Germinal center (tissue), 1 donor: Measurements from ENCODE around the gene VPS25.

Source experiments
- DNase-seq: peaks from one replicate; pipeline ENCODE4 v3.0.0; 2012; ENCODE audit warnings: mixed read lengths, low spot score

The VPS25 gene

DNA sequence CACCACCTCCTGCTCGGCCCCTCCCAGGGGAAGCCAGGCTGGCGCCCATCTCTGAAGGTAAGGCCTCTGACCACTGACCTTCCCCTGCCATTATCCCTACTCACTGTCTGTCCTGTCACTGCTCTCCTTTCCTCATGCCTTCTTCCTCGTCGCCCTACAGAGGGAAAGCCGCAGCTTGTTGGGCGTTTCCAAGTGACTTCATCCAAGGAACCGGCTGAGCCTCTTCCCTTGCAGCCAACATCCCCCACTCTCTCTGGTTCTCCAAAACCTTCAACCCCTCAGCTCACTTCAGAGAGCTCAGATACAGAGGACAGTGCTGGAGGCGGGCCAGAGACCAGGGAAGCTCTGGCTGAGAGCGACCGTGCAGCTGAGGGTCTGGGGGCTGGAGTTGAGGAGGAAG is 22.2 kb downstream of the VPS25 start:
- no peak for DNase-seq

DNA sequence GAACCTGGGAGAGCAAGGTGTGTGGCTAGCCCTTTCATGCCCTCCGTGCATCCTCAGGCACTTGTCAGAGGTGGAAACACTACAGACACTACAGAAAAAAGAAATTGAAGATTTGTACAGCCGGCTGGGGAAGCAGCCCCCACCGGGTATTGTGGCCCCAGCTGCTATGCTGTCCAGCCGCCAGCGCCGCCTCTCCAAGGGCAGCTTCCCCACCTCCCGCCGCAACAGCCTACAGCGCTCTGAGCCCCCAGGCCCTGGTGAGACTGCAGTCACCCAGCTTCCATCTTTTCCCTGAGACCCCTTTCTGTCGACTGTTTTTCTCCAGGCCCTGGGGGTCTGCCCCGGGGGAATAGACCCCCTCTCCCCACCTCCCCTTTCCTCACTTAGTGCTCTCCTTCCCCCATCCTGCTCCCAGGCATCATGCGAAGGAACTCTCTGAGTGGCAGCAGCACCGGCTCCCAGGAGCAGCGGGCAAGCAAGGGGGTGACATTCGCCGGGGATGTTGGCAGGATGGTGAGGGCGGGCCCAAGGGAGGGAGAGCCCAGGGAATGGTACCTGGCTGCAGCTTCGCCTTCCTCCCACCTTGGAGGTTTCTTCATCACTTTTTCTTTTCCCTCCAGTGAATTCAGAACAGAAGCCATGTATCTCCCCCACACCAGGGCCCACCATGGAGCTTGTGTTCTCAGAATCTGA is 23.0 kb downstream of the VPS25 start:
- no peak for DNase-seq

DNA sequence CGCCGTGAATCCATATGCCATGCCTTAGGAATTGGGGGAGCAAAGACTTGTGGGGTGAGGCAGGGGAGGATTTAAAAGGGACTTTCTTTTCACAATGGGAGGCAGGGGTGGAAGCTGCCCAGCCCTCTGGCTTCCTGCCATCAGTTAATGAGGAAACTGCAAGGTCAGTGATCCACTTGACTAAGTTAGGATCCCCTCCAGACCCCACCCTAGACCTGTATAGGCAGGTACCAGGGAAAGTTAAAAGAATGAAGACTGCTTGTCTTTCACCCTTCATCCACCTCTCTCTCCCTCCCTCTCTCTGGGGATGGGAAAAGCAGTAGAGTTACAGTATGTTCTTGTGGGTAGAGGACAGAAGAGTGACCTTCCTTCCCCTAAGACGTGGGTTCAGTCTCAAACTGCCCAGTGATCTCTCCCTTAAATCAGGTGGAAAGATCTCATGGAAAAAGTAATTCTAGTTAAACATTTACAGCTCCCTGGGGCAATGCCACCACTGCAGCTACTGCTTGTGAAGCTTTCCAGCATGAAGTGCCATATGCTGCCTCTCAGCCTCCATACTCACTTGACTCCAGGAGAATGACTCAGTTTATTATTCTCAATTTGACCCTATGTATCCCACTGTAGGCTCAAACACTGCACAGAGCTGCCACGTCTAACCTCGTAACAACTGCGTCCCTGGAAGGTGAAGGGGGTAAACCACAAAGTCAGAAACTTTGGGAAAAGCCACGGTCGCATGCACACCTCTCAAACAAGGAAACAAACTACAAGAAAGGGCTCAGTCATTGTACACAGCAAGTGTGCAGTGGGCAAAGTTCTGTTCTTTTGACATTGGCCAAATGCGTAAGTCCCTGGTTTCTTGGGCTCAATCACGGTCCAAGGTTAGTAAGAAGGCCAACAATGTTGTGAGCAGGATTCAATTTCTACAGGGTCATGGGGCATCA is 24.1 kb downstream of the VPS25 start:
- DNase-seq, result no peak

DNA sequence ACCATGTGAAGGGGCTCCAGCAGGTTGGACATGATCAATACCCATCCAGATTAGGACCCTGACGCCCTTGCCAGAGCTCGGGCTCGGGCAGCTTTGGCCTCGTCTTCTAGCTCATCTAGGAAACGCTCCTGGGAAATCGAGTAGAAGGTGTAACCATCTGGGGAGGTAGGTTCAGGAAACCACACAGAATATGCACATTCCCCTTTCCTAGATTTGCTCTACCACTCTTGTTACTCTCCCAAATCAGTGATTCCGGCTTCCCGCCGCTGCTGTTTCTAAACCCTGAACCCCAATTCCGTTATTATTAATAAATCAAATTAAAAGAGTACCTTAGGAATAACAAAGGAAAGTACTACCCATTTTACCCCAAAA is 24.7 kb downstream of the VPS25 start:
- DNase-seq, result no peak

DNA sequence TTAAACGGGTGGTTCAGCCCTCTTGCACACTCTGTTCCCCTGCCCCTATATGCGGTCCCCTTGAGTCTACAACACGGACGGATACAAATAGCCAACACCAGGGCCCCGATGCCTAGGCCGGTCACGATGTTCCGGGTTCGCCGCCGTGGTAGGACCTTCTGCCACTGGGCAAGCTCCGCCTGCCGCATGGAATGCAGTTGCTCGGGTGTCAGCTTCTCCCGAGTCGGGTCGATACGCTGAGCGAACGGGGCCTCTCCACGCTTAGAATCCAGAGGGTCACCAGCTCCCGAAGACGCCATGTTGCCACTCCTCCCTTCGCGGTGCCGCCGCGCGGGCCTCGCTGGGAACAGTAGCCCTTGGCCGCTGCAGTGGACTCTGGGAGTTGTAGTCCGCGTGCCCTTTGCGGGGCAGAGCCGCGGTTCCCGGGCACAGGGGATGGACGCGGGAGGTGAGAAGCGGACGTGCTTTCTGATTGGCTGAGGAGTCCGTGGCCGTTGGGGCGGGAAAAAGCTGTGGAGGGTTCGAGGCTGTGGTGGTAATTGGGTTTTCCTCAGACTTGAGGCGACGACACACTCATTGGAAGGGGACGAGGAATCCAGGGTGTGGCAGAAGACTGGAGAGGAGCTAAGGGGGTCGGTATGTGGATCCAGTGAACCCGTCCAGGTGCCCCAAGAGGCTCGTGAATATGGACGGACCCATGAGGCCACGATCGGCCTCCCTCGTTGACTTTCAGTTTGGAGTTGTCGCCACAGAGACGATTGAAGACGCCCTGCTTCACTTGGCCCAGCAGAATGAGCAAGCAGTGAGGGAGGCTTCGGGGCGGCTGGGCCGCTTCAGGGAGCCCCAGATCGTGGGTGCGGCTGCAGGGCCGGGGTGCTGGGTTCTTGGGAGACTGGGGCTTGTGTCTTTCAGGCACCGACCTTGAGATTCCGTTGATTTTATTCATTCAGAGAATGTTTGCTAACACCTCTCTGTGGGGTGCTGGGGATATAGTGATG is 25.4 kb downstream of the VPS25 start, which contains the start of the genes CNTD1 and COA3:
TSS of gene CNTD1 (plus strand) at position 479 of the 998 bp plus-strand sequence. CDS start at position 686, 207 bp downstream.
TSS of gene COA3 (minus strand) at position 322 of the 998 bp plus-strand sequence. CDS start at position 299, 23 bp downstream.
- DNase-seq, result peak; percentile 79

DNA sequence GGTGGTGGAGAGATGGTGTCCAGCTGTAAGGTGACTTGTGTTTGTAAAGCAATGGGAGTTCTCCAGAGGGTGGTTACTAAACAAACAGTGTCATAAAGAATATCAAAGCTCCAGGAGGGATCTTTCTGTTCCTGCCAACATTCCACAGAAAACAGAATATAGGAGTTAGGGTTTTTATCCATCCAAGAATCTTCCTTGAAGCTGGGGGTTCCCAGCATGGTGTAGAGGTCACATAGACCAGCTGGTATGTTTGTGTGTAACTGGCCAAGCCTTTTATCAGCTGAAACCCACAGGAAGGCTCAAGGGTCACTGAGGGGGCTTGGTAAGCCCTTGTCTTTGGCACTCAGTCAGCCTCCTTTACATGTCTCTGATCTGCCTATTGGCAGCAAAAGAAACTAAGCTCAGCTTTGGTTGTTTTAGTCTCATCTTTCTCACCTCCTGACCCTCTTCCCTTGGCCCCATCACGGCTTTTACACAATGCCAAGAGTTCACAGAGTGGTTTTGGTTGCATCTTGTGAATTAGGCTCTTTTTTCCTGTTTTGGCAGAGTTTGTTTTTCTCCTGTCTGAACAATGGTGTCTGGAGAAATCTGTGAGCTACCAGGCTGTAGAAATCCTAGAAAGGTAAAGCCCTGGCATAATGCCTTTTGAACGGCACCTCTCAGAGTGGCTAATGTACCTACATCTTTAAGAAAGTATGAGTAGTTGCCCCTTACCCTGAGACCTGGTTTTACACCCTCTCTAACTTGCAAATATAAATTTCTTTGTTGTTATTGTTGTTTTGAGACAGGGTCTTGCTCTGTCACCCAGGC is 30.0 kb downstream of the VPS25 start:
- no peak for DNase-seq

DNA sequence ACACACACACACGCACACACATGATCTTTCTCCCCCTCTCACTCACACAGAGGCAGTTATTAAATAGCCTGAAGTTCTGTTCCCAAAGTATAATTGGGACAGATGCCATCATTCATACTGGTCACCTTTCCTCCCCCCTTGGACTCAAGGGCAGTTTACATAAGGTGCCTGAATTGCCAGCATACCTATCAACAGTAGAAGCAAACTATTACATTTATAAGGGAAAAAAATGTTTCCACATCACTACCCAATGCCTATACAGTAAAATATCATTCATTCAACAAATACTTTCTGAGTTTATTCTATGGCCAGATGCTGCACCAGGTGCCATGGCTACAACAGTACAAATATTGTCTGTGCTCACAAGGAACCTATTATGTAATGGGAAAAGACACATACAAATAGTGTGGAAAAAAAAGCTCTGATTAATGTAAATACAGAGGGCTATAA is 31.7 kb downstream of the VPS25 start:
- DNase-seq, result no peak

DNA sequence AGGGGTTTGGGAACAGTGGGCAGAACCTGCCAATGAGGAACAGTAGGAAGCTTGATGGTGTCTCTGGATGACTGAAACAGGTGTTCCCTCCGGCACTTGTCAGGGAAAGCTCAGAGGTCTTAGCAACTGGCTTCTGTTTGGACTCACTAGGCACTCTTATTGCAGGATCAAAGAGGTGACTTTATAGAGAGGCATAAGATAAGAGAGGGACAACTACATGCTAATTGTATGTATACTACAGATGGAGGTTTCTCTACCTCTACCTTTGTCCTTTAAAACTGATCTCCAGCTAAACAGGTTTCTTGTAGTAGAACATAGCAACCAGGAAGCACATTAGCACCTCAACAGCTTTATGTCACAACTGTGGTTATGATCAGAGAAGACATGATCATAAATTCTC is 33.0 kb downstream of the VPS25 start:
- no peak for DNase-seq

GRCh38 chr17:42809250-42809649 is 36.0 kb downstream of the VPS25 start:
- no peak for DNase-seq

- no peak for DNase-seq
Measured at GRCh38 chr17:42814633-42815399, 41.6 kb downstream of the VPS25 start.

GRCh38 chr17:42817866-42818265 is 44.6 kb downstream of the VPS25 start:
- DNase-seq, result no peak

DNA sequence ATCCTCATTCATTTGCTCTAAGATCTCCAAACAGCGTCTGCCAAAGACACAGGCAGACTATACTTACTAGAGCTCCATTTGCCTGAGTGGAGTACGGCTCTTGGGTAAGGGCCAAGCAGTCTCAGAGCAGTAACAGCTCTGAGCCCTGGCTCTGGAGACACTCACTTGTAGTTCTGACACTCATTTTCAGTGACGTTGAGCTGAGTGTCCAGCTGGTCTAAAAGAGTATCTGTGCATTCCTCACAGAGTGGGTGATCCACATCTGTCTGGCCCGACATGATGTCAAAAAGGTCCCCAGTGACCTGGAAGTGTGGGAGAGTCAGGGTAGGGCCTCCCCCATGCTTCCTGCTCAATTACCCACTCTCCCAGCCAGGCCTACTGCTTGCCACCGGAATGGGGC is 45.1 kb downstream of the VPS25 start:
- no peak for DNase-seq

DNA sequence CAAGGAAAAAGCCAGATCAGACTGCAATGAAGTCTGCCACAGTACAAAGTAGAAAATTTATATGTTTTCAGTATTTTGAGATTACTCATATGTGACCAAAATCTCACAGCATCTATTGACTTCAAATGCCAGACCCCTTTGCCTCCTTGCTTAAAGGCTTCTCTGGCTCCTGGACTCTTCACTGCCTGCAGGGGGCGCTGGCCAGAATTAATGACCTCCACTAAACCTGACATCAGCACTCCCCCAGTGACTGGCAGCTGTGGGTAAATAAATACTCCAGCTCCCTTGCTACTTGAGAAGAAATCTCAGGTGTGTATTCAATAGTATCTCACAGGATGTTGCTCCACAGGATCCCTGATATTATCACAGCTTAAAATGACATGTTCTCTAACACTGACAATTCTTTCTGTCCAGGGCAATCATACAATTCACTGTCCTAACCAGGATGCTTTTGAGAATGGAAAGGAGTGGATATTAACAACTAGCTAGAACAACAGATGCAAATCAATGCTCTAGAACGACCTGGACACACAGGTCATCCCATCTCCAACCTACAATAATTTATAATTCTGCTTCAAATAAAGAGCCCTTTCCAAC is 46.8 kb downstream of the VPS25 start:
- peak; percentile 73 for DNase-seq

GRCh38 chr17:42821176-42821575 is 47.9 kb downstream of the VPS25 start:
- DNase-seq, result no peak

GRCh38 chr17:42827472-42827871 is 54.2 kb downstream of the VPS25 start:
- no peak for DNase-seq
